Liver (tissue), 9 donors: ENCODE measurements around the gene UTS2R. TPM values are rescaled to one million over a fixed set of nuclear protein-coding genes. Genes with fewer than 3 reads are reported as not detected.

Experiments used
- DNase-seq: peaks from one replicate; pipeline ENCODE4 v3.0.0-alpha.2; 2017; ENCODE audit warnings: low spot score
- H3K27ac ChIP-seq, 2 donors: one replicate each; pipeline ENCODE4 v1.7.0; 2013; ENCODE audit warnings: inconsistent platforms in 2 of 2, low read length in 2 of 2, control low read depth in 1 of 2, low read depth in 1 of 2, mild to moderate bottlenecking in 1 of 2
- H3K27me3 ChIP-seq, 4 donors: one replicate each; pipeline versions ENCODE4 v1.6.1 to v1.7.0; 2013; ENCODE audit warnings: low read length in 3 of 4, inconsistent platforms in 1 of 4, mild to moderate bottlenecking in 1 of 4, moderate library complexity in 1 of 4; ENCODE audit not compliant: control insufficient read depth in 4 of 4, insufficient read depth in 4 of 4
- H3K36me3 ChIP-seq, 4 donors: one replicate each; pipeline versions ENCODE4 v1.6.1 to v1.7.0; 2013; ENCODE audit warnings: low read length in 3 of 4, mild to moderate bottlenecking in 3 of 4, low read depth in 1 of 4, moderate library complexity in 1 of 4; ENCODE audit not compliant: control insufficient read depth in 4 of 4, insufficient read depth in 3 of 4
- H3K4me1 ChIP-seq, 4 donors: one replicate each; pipeline versions ENCODE4 v1.6.1 to v1.7.0; 2013; ENCODE audit warnings: low read length in 3 of 4, mild to moderate bottlenecking in 3 of 4, moderate library complexity in 1 of 4; ENCODE audit not compliant: control insufficient read depth in 4 of 4, insufficient read depth in 4 of 4
- H3K4me3 ChIP-seq, 3 donors: one replicate each; pipeline versions ENCODE4 v1.6.1 to v1.7.0; 2013; ENCODE audit warnings: low read length in 3 of 3, control low read depth in 1 of 3, low read depth in 1 of 3, mild to moderate bottlenecking in 1 of 3
- H3K9ac ChIP-seq, 2 donors: one replicate each; pipeline ENCODE4 v1.7.0; 2013; ENCODE audit warnings: low read length in 2 of 2, mild to moderate bottlenecking in 2 of 2, moderate library complexity in 2 of 2, control low read depth in 1 of 2, low read depth in 1 of 2
- H3K9me3 ChIP-seq, 4 donors: one replicate each; pipeline versions ENCODE4 v1.6.1 to v1.7.0; 2013; ENCODE audit warnings: low read length in 3 of 4; ENCODE audit not compliant: control insufficient read depth in 4 of 4
- ATF3 ChIP-seq: IDR thresholded peaks from 2 replicates; pipeline ENCODE4 v1.6.1; 2016; ENCODE audit warnings: antibody characterized with exemption
- CTCF ChIP-seq: fragments of 150-350 bp; IDR thresholded peaks from 2 replicates; pipeline ENCODE4 v1.5.1; 2017; ENCODE audit warnings: improper control_type of control experiment, low read depth, low read length; ENCODE audit not compliant: missing input control
- FOXA1 ChIP-seq: IDR thresholded peaks from 2 replicates; pipeline ENCODE4 v1.6.1; 2016; ENCODE audit warnings: antibody characterized with exemption
- GABPA ChIP-seq, 2 donors: IDR thresholded peaks in 1 of 2; conservative IDR thresholded peaks in 1 of 2; 2 replicates each; pipeline ENCODE4 v1.6.1; 2016; ENCODE audit warnings: antibody characterized with exemption in 2 of 2, mild to moderate bottlenecking in 1 of 2, moderate library complexity in 1 of 2
- HNF4G ChIP-seq: IDR thresholded peaks from 2 replicates; pipeline ENCODE4 v1.6.1; 2016; ENCODE audit warnings: antibody characterized with exemption
- JUND ChIP-seq, 2 donors: IDR thresholded peaks; 2 replicates each; pipeline ENCODE4 v1.6.1; 2016; ENCODE audit warnings: antibody characterized with exemption in 2 of 2
- MAX ChIP-seq: IDR thresholded peaks from 2 replicates; pipeline ENCODE4 v1.6.1; 2016; ENCODE audit warnings: antibody characterized with exemption
- NR2F2 ChIP-seq: IDR thresholded peaks from 2 replicates; pipeline ENCODE4 v1.6.1; 2016; ENCODE audit warnings: antibody characterized with exemption
- RAD21 ChIP-seq, 2 donors: IDR thresholded peaks; 2 replicates each; pipeline ENCODE4 v1.6.1; 2016; ENCODE audit warnings: antibody characterized with exemption in 2 of 2, mild to moderate bottlenecking in 2 of 2
- REST ChIP-seq: IDR thresholded peaks from 2 replicates; pipeline ENCODE4 v1.6.1; 2016; ENCODE audit warnings: antibody characterized with exemption, mild to moderate bottlenecking
- SP1 ChIP-seq: IDR thresholded peaks from 2 replicates; pipeline ENCODE4 v1.6.1; 2018; ENCODE audit warnings: antibody characterized with exemption, mild to moderate bottlenecking
- YY1 ChIP-seq: IDR thresholded peaks from 2 replicates; pipeline ENCODE4 v1.6.1; 2016; ENCODE audit warnings: antibody characterized with exemption, mild to moderate bottlenecking
- ZBTB33 ChIP-seq: IDR thresholded peaks from 2 replicates; pipeline ENCODE4 v1.6.1; 2016; ENCODE audit warnings: antibody characterized with exemption
- WGBS: extraction: QIAGEN DNeasy Blood & Tissue Kit; methylation state at CpG from one replicate; pipeline ENCODE4 v1.1.7; 2013; 5-methylcytosine and 5-hydroxymethylcytosine counted together
- polyA plus RNA-seq, 2 donors: library from polyadenylated mRNA; stranded (reverse) in 1 of 2; unstranded in 1 of 2; fragments of 200-250 nt in 1 of 2; fragments of >200 nt in 1 of 2; fragmentation: Nextera tagmentation in 1 of 2; extraction: Ambion mirVana in 1 of 2; gene quantifications; one replicate each; pipeline versions ENCODE4 v1.2.1 to v1.2.3, GENCODE V29; 2013 to 2015
- total RNA-seq, 2 donors: library from RNA; depleted of rRNA; stranded (reverse); fragments of >200 nt; gene quantifications; one replicate each; pipeline ENCODE4 v1.2.3, GENCODE V29; 2014
- donor health status: healthy.
- donor health status: healthy.
- donor health status: healthy.
- donor health status: healthy.
- donor health status: healthy.

UTS2R gene
- total and polyA plus RNA-seq, 4 donors, result not detected

GRCh38 chr17:82408288-82408937 lies 36.8 kb downstream of the UTS2R start:
- Histone ChIP-seq H3K4me1 (peaks cover 2 to 15% (median 11%) of the 10 kb centered on the region in 4 donors), H3K9ac (no peak overlapping the region), H3K27me3 (no peaks in the 10 kb centered on the region), H3K36me3 (peaks cover 0 to 16% (median 2%) of the 10 kb centered on the region in 4 donors), H3K27ac (no peak overlapping the region), H3K4me3 (no peak overlapping the region), H3K9me3 (no peaks in the 10 kb centered on the region)
- WGBS, result 91% methylated on average over 15 of the region's 15 CpGs
- TF ChIP-seq ZBTB33 (no peak), NR2F2 (no peak), CTCF (no peak), HNF4G (no peak), JUND (IDR thresholded peaks at IDR 0.05) (no peak), FOXA1 (no peak), SP1 (no peak), GABPA (IDR thresholded peaks at IDR 0.05 in 1 of 2, conservative IDR thresholded peaks at IDR 0.05 in 1 of 2) (no peak)
- no peak for DNase-seq

- H3K27me3 ChIP-seq, result no peaks in the 10 kb centered on the region
- H3K9ac ChIP-seq, result no peak overlapping the region
- H3K27ac ChIP-seq, result no peak overlapping the region
- no peak overlapping the region for H3K4me3 ChIP-seq
- H3K36me3 ChIP-seq, result peaks cover 0 to 12% (median under 1%) of the 10 kb centered on the region in 4 donors
- no peak for TF ChIP-seq ATF3
- no peak for TF ChIP-seq FOXA1
- TF ChIP-seq HNF4G, result no peak
- TF ChIP-seq RAD21 (IDR thresholded peaks at IDR 0.05), result no peak
- TF ChIP-seq MAX, result no peak
- no peak for TF ChIP-seq JUND (IDR thresholded peaks at IDR 0.05)
- no peak for TF ChIP-seq YY1
- DNase-seq, result no peak
- no peaks in the 10 kb centered on the region for H3K9me3 ChIP-seq
- WGBS, result 97% methylated on average over 21 of the region's 21 CpGs
- peaks cover 2 to 15% (median 11%) of the 10 kb centered on the region in 4 donors for H3K4me1 ChIP-seq
Observed at GRCh38 chr17:82408938-82409318, 37.4 kb downstream of the UTS2R start.

GRCh38 chr17:82410014-82410716 lies 38.6 kb downstream of the UTS2R start:
- TF ChIP-seq JUND (IDR thresholded peaks at IDR 0.05), result no peak
- no peak for TF ChIP-seq ZBTB33
- TF ChIP-seq RAD21 (IDR thresholded peaks at IDR 0.05), result no peak
- no peak for TF ChIP-seq HNF4G
- no peak for TF ChIP-seq ATF3
- TF ChIP-seq REST, result no peak
- no peak overlapping the region for H3K4me3 ChIP-seq
- H3K4me1 ChIP-seq, result peaks cover 2 to 18% (median 12%) of the 10 kb centered on the region in 4 donors
- WGBS, result 96% methylated on average over 14 of the region's 14 CpGs
- DNase-seq, result no peak
- no peak overlapping the region for H3K27ac ChIP-seq
- H3K9ac ChIP-seq, result no peak overlapping the region
- H3K27me3 ChIP-seq, result no peaks in the 10 kb centered on the region
- H3K9me3 ChIP-seq, result no peaks in the 10 kb centered on the region
- peaks cover 0 to 7% (median 0%) of the 10 kb centered on the region in 4 donors for H3K36me3 ChIP-seq
